Neural progenitor cell (in vitro differentiated cells): ENCODE data around the gene TADA2B.

Experiments used
- CTCF ChIP-seq: fragments of 200-600 bp; sonication (generic); IDR thresholded peaks from 2 replicates; pipeline ENCODE4 v1.5.1; 2017; ENCODE audit warnings: antibody characterized with exemption, mild to moderate bottlenecking
- EZH2 ChIP-seq: fragments of 200-600 bp; sonication (generic); IDR thresholded peaks from 2 replicates; pipeline ENCODE4 v1.6.1; 2017; ENCODE audit warnings: antibody characterized with exemption, mild to moderate bottlenecking, moderate library complexity
- EZH2phosphoT487 ChIP-seq: fragments of 200-600 bp; sonication (generic); IDR thresholded peaks from 2 replicates; pipeline ENCODE4 v1.6.1; 2017; ENCODE audit warnings: antibody characterized with exemption

- TF ChIP-seq CTCF (no peak), EZH2 (no peak), EZH2phosphoT487 (no peak)
These were observed 43.7 kb upstream of the TADA2B start for GRCh38 chr4:6999172-7000086.
